Prostate gland (tissue), 2 donors: Measurements from ENCODE around the gene DPYD.

ENCODE experiments used
- CTCF ChIP-seq, 4 experiments: fragments of 200-600 bp in 2 of 4; fragments of 450-650 bp in 2 of 4; sonication (generic) in 2 of 4; IDR thresholded peaks; 1 replicate in 3 of 4; 2 replicates in 1 of 4; pipeline ENCODE4 v1.5.1; 2016 to 2019; ENCODE audit warnings: antibody characterized with exemption in 4 of 4, mild to moderate bottlenecking in 2 of 4, moderate library complexity in 2 of 4
- POLR2A ChIP-seq: fragments of 450-650 bp; IDR thresholded peaks from one replicate; pipeline ENCODE4 v1.6.1; 2016; ENCODE audit warnings: antibody characterized with exemption, mild to moderate bottlenecking
- POLR2AphosphoS5 ChIP-seq: sonication (generic); formaldehyde crosslinking; IDR thresholded peaks from one replicate; pipeline ENCODE4 v1.6.1; 2017; ENCODE audit warnings: antibody characterized with exemption

GRCh38 chr1:97074771-97075170 is 846.1 kb downstream of the DPYD start:
- TF ChIP-seq POLR2A (no peak), CTCF (IDR thresholded peaks at IDR 0.05) (no peak), POLR2AphosphoS5 (no peak)
